HepG2 (cell line): ENCODE data around the gene TUBB. TPM values are rescaled to one million over a fixed set of nuclear protein-coding genes. Genes with fewer than 3 reads are reported as not detected.

Experiments
- ATAC-seq: fragments of 200-7000 bp; cut with Tn5 transposase; 3 replicates; pipeline ENCODE4 v1.9.1; 2020; ENCODE audit warnings: mild to moderate bottlenecking, moderate library complexity
- BruUV-seq: library from RNA; stranded (reverse); fragments of 400-500 nt; replicated peaks from 2 replicates; lab custom pipeline; 2021; lab: Mats Ljungman, UMichigan
- CTCF ChIA-PET: fragments of 300-600 bp; formaldehyde crosslinking; extraction: SDS; loops from one replicate; lab custom pipeline; 2021; ENCODE audit warnings: low total read pairs, inconsistent platforms, low intra/inter-chr PET ratio; lab: Yijun Ruan, JAX
- POLR2A ChIA-PET: fragments of 350-600 bp; sonication (Branson Sonifier 250); formaldehyde crosslinking; loops from one replicate; lab custom pipeline; 2020; ENCODE audit warnings: antibody characterized with exemption, inconsistent platforms; lab: Yijun Ruan, JAX
- DNase-seq: peaks from one replicate; pipeline ENCODE4 v3.0.0-alpha.2; 2015; ENCODE audit warnings: low spot score
- FAIRE-seq: peaks from 3 replicates; lab custom pipeline; 2011; peaks lifted over from hg19 to GRCh38; lab: Jason Lieb, UNC
- H2AFZ ChIP-seq: one replicate; pipeline ENCODE4 v1.6.1; 2011; ENCODE audit warnings: low read length, inconsistent platforms
- H3K27ac ChIP-seq: fragments of 300-600 bp; 3 replicates; pipeline ENCODE4 v1.8.0; 2011; ENCODE audit warnings: mixed run types, mild to moderate bottlenecking, mixed read lengths, low read length, inconsistent platforms; ENCODE audit not compliant: insufficient read depth; ENCODE audit errors: extremely low read length
- H3K27me3 ChIP-seq, 2 experiments: fragments of 200-600 bp in 1 of 2; 2 replicates in 1 of 2; 3 replicates in 1 of 2; pipeline versions ENCODE4 v1.6.0 to v1.8.0; 2011; ENCODE audit warnings: low read length in 2 of 2, mild to moderate bottlenecking in 2 of 2, moderate library complexity in 2 of 2, inconsistent platforms in 1 of 2; ENCODE audit not compliant: insufficient read depth in 2 of 2, control insufficient read depth in 1 of 2
- H3K36me3 ChIP-seq, 2 experiments: fragments of 200-600 bp in 1 of 2; replicated peaks in 1 of 2; 2 replicates in 1 of 2; 3 replicates in 1 of 2; pipeline versions ENCODE4 v1.5.1 to v1.8.0; 2011; ENCODE audit warnings: low read length in 2 of 2, inconsistent platforms in 1 of 2; ENCODE audit not compliant: insufficient read depth in 2 of 2, control insufficient read depth in 1 of 2
- H3K4me1 ChIP-seq: 2 replicates; pipeline ENCODE4 v1.5.1; 2012; ENCODE audit warnings: low read length, inconsistent platforms; ENCODE audit not compliant: insufficient read depth
- H3K4me2 ChIP-seq: 2 replicates; pipeline ENCODE4 v1.6.0; 2011; ENCODE audit warnings: low read depth, low read length, inconsistent platforms
- H3K4me3 ChIP-seq, 3 experiments: fragments of 200-600 bp in 1 of 3; sonication (generic), shearing (Covaris generic) in 1 of 3; replicated peaks in 1 of 3; 2 replicates each; pipeline ENCODE4 v1.5.1; 2011 to 2016; ENCODE audit warnings: low read length in 3 of 3, inconsistent platforms in 2 of 3, low read depth in 2 of 3, mild to moderate bottlenecking in 2 of 3, control low read depth in 1 of 3, mixed read lengths in 1 of 3; ENCODE audit not compliant: insufficient read depth in 1 of 3
- H3K79me2 ChIP-seq: one replicate; pipeline ENCODE4 v1.6.1; 2011; ENCODE audit warnings: low read length, inconsistent platforms; ENCODE audit not compliant: insufficient read depth
- H3K9ac ChIP-seq: 2 replicates; pipeline ENCODE4 v1.6.0; 2011; ENCODE audit warnings: mild to moderate bottlenecking, low read depth, low read length, inconsistent platforms; ENCODE audit not compliant: insufficient read depth
- H3K9me3 ChIP-seq: 2 replicates; pipeline ENCODE4 v1.5.1; 2012; ENCODE audit warnings: mild to moderate bottlenecking, low read length
- H4K20me1 ChIP-seq: 2 replicates; pipeline ENCODE4 v1.6.0; 2011; ENCODE audit warnings: inconsistent platforms, mild to moderate bottlenecking, low read length, moderate library complexity; ENCODE audit not compliant: insufficient read depth
- CBFB ChIP-seq: sonication (generic); formaldehyde crosslinking; IDR thresholded peaks from 2 replicates; pipeline ENCODE4 v1.4.0; 2020; ENCODE audit warnings: missing genetic modification reagents
- CCDC6 ChIP-seq: sonication (generic); formaldehyde crosslinking; IDR thresholded peaks from 2 replicates; pipeline ENCODE4 v1.8.1; 2022; ENCODE audit warnings: mild to moderate bottlenecking, missing genetic modification reagents, moderate library complexity
- GLI4 ChIP-seq: sonication (generic); formaldehyde crosslinking; IDR thresholded peaks from 2 replicates; pipeline ENCODE4 v1.5.1; 2020; ENCODE audit warnings: missing genetic modification reagents, mild to moderate bottlenecking, moderate library complexity, borderline replicate concordance
- HMG20B ChIP-seq: conservative IDR thresholded peaks from 2 replicates; pipeline ENCODE4 v1.6.1; 2016; ENCODE audit warnings: missing genetic modification reagents, missing compliant biosample characterization
- HOXA9 ChIP-seq: sonication (generic); formaldehyde crosslinking; IDR thresholded peaks from 2 replicates; pipeline ENCODE4 v1.8.1; 2022; ENCODE audit warnings: missing genetic modification reagents, mild to moderate bottlenecking, moderate library complexity, borderline replicate concordance
- KDM1A ChIP-seq: IDR thresholded peaks from 2 replicates; pipeline ENCODE4 v1.6.1; 2016; ENCODE audit warnings: missing compliant biosample characterization
- SAFB2 ChIP-seq: sonication (generic); formaldehyde crosslinking; IDR thresholded peaks from 2 replicates; pipeline ENCODE4 v1.5.1; 2020; ENCODE audit warnings: missing genetic modification reagents, low read depth, mild to moderate bottlenecking, borderline replicate concordance
- SP4 ChIP-seq: sonication (generic); formaldehyde crosslinking; IDR thresholded peaks from 2 replicates; pipeline ENCODE4 v1.8.1; 2023; ENCODE audit warnings: mild to moderate bottlenecking, missing genetic modification reagents
- ZNF263 ChIP-seq: sonication (generic); formaldehyde crosslinking; IDR thresholded peaks from 2 replicates; pipeline ENCODE4 v1.4.0; 2020; ENCODE audit warnings: missing genetic modification reagents
- ZNF333 ChIP-seq: sonication (generic); formaldehyde crosslinking; IDR thresholded peaks from 2 replicates; pipeline ENCODE4 v1.4.0; 2020; ENCODE audit warnings: mild to moderate bottlenecking, missing genetic modification reagents, borderline replicate concordance
- ZNF335 ChIP-seq: sonication (generic); formaldehyde crosslinking; IDR thresholded peaks from 2 replicates; pipeline ENCODE4 v1.4.0; 2020; ENCODE audit warnings: missing genetic modification reagents
- ZNF543 ChIP-seq: sonication (generic); formaldehyde crosslinking; IDR thresholded peaks from 2 replicates; pipeline ENCODE4 v1.4.0; 2020; ENCODE audit warnings: mild to moderate bottlenecking, missing genetic modification reagents
- ZSCAN9 ChIP-seq: IDR thresholded peaks from 2 replicates; pipeline ENCODE4 v1.6.1; 2016; ENCODE audit warnings: borderline replicate concordance
- WGBS: methylation state at CpG from one replicate; pipeline ENCODE4 v1.1.6; 2017; ENCODE audit warnings: low lambda C conversion rate; 5-methylcytosine and 5-hydroxymethylcytosine counted together
- in situ Hi-C: cut with HindIII; loops from 2 replicates; pipeline ENCODE4 v1.10.0; 2017; ENCODE audit warnings: low pct_unique_long_range_greater_than_20kb; ENCODE audit not compliant: extremely low pct_ligation_motif_present
- intact Hi-C: fragments of 100-400 bp; cut with micrococcal nuclease; formaldehyde crosslinking; loops from one replicate; pipeline ENCODE4 v1.10.0; 2022; ENCODE audit not compliant: unreplicated experiment
- polyA plus RNA-seq, 8 experiments: library from polyadenylated mRNA; depleted of rRNA in 3 of 8; stranded (reverse) in 7 of 8; unstranded in 1 of 8; fragments of >200 nt; fragmentation: Illumina TruSeq in 4 of 8; extraction: Trizol in 4 of 8; gene quantifications; 2 replicates each; pipeline versions ENCODE4 v1.2.1 to v1.2.3, GENCODE V29; 2011 to 2016; ENCODE audit warnings: low read depth in 4 of 8, missing spikeins in 1 of 8, mixed read lengths in 1 of 8; ENCODE audit not compliant: insufficient read depth in 1 of 8
- total RNA-seq, 5 experiments: library from RNA; depleted of rRNA; stranded (reverse); fragments of >200 nt; fragmentation: Illumina TruSeq; extraction: Trizol; gene quantifications; 2 replicates each; pipeline ENCODE4 v1.2.3, GENCODE V29; 2016; ENCODE audit warnings: low read depth in 1 of 5
- TF ChIP-seq, protein P1 (sequence below): sonication (generic); formaldehyde crosslinking; IDR thresholded peaks from 2 replicates; pipeline ENCODE4 v1.4.0; 2020; ENCODE audit warnings: mild to moderate bottlenecking, low read depth, missing genetic modification reagents

The TUBB gene
- total and polyA plus RNA-seq, 2 of the 13 experiments (the other 11 are each of a cell fraction or from before 2014, with no cell fraction given) = 911 to 1,163 TPM

DNA sequence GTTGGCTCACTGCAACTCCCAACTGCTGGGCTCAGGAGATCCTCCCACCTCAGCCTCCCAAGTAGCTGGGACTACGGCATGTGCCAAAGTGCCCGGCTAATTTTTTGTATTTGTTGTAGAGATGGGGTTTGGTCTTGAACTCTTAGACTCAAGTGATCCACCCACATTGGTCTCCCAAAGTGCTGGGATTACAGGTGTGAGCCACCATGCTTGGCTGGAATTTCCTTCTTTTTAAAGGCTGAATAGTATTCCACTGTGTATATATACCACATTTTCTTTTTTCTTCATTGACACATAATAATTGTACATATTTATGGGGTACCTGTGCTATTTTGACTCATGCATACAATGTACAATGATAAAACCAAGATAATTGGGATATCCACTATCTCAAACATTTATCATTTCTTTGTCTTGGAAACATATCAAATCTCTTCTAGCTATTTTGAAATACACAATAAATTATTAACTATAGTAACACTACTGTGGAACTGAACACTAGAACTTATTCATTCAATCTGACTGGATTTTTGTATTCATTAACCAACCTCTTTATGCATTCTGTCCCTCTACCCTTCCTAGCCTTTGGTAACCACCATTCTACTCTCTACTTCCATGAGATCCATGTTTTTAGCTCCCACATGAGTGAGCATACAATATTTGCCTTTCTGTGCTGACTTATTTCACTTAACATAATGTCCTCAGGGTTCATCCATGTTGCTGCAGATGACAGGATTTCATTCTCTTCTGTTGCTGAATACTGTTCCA lies 10.9 kb upstream of the TUBB start:
- ATAC-seq = no peak
- DNase-seq = no peak
- H3K4me2 ChIP-seq = no peak overlapping the region
- H3K27me3 ChIP-seq = no peaks in the 10 kb centered on the region
- ChIA-PET POLR2A (interaction anchor here (1.1 kb wide), 1 partner anchor 18 kb away, joined by 3 read pairs; the partner anchor contains the start of gene NRM), CTCF (no interaction called here)
- peaks cover 7% of the 10 kb centered on the region; the same call in 1 of the 2 replicates for H3K4me1 ChIP-seq
- H3K27ac ChIP-seq = no peak overlapping the region
- H3K36me3 ChIP-seq = peaks cover 25 to 73% of the 10 kb centered on the region in 2 experiments
- no TSS peak for BruUV-seq
- H4K20me1 ChIP-seq = no peaks in the 10 kb centered on the region
- in situ Hi-C loops = no loop called here
- H3K9ac ChIP-seq = no peak overlapping the region
- no peak for FAIRE-seq
- no peak overlapping the region for H3K4me3 ChIP-seq
- no peaks in the 10 kb centered on the region for H3K79me2 ChIP-seq
- no peaks in the 10 kb centered on the region for H3K9me3 ChIP-seq
- WGBS = 100% methylated on average over 2 of the region's 2 CpGs
- no peak for TF ChIP-seq ZNF543 (CRISPR knock-in tag)
- TF ChIP-seq SAFB2 (CRISPR knock-in tag) = no peak
- TF ChIP-seq SP4 (CRISPR knock-in tag) = no peak
- TF ChIP-seq CCDC6 (CRISPR knock-in tag) = no peak
- TF ChIP-seq GLI4 (CRISPR knock-in tag) = no peak
- no peak for TF ChIP-seq HMG20B (CRISPR knock-in tag)
- no peak for TF ChIP-seq ZNF333 (CRISPR knock-in tag)
- TF ChIP-seq CBFB = no peak
- TF ChIP-seq, protein P1, sequence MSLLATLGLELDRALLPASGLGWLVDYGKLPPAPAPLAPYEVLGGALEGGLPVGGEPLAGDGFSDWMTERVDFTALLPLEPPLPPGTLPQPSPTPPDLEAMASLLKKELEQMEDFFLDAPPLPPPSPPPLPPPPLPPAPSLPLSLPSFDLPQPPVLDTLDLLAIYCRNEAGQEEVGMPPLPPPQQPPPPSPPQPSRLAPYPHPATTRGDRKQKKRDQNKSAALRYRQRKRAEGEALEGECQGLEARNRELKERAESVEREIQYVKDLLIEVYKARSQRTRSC (CRISPR knock-in tag) = no peak
- no peak for TF ChIP-seq ZNF263 (CRISPR knock-in tag)
- no peak for TF ChIP-seq ZSCAN9 (CRISPR knock-in tag)
- TF ChIP-seq HOXA9 (CRISPR knock-in tag) = no peak
- TF ChIP-seq KDM1A (CRISPR knock-in tag) = no peak
- no peak for TF ChIP-seq ZNF335
- H2AFZ ChIP-seq = no peak overlapping the region
- intact Hi-C loops = no loop called here
